Epithelial cell of proximal tubule (primary cell): ENCODE results near the gene PIBF1. TPM values are rescaled to one million over a fixed set of nuclear protein-coding genes. Genes with fewer than 3 reads are reported as not detected.

Experiments used
- DNase-seq: peaks from one replicate; pipeline ENCODE4 v3.0.0-alpha.2; 2011; ENCODE audit warnings: low read depth
- H3K4me3 ChIP-seq: 2 replicates; pipeline ENCODE4 v1.5.1; 2011; ENCODE audit warnings: low read depth, mild to moderate bottlenecking, low read length
- total RNA-seq: library from RNA; depleted of rRNA; stranded (reverse); fragments of >200 nt; gene quantifications from 2 replicates; pipeline ENCODE4 v1.2.3, GENCODE V29; 2015
- TF ChIP-seq, protein P1 (sequence below): conservative IDR thresholded peaks from 2 replicates; pipeline ENCODE4 v1.5.1; 2012; ENCODE audit warnings: low read depth, mild to moderate bottlenecking, low read length

The PIBF1 gene
- total RNA-seq, 1 donor from 2014 or later, result 13.1 TPM

- no peak overlapping the region for H3K4me3 ChIP-seq
- TF ChIP-seq, protein P1, sequence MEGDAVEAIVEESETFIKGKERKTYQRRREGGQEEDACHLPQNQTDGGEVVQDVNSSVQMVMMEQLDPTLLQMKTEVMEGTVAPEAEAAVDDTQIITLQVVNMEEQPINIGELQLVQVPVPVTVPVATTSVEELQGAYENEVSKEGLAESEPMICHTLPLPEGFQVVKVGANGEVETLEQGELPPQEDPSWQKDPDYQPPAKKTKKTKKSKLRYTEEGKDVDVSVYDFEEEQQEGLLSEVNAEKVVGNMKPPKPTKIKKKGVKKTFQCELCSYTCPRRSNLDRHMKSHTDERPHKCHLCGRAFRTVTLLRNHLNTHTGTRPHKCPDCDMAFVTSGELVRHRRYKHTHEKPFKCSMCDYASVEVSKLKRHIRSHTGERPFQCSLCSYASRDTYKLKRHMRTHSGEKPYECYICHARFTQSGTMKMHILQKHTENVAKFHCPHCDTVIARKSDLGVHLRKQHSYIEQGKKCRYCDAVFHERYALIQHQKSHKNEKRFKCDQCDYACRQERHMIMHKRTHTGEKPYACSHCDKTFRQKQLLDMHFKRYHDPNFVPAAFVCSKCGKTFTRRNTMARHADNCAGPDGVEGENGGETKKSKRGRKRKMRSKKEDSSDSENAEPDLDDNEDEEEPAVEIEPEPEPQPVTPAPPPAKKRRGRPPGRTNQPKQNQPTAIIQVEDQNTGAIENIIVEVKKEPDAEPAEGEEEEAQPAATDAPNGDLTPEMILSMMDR, result no peak
- no peak for DNase-seq
Measured at GRCh38 chr13:73001971-73002370, 220.0 kb downstream of the PIBF1 start.

DNA sequence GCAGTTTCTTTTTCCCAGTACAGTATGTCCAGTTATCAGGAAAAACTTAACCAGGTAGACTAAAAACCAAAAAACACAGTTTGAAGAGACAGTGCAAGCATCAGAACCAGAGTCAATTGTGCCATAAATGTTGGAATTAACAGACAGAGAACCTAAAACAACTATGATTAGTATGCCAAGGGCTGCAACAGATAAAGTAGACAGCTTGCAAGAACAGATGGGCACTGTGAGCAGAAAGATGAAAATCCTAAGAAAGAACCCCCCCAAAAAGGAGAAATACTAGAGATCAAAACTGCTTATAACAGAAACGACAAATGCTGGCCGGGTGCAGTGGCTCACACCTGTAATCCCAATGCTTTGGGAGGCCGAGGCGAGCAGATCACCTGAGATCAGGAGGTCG, 229.8 kb downstream of the PIBF1 start:
- DNase-seq, result no peak
- H3K4me3 ChIP-seq, result no peak overlapping the region
- TF ChIP-seq, protein P1, result no peak

- TF ChIP-seq, protein P1, result no peak
- no peak for DNase-seq
- H3K4me3 ChIP-seq, result no peak overlapping the region
Measured at GRCh38 chr13:73015805-73016204, 233.9 kb downstream of the PIBF1 start.

DNA sequence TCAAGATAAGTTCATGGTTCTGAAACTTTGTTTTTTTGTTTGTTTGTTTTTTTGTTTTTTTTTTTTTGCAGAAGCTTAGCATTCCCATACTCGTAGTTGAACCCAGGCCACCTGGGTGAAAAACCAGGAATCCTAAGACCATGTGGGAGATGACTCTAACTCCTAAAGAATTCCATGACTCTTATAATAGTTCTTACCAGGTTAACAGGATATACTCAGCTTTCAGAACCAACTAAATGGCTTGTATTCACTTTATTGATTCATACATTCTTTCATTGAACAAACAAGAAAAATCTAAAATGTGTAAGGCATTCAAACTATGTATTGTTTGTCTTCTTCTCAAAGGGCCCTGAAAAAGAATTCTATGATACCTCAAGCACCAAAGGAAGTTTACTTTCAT, 236.4 kb downstream of the PIBF1 start:
- TF ChIP-seq, protein P1, result no peak
- DNase-seq, result no peak
- H3K4me3 ChIP-seq, result no peak overlapping the region

- peak; percentile 61 for DNase-seq
- TF ChIP-seq, protein P1, result no peak
- no peak overlapping the region for H3K4me3 ChIP-seq
Measured at GRCh38 chr13:73025217-73026012, 243.5 kb downstream of the PIBF1 start.

DNA sequence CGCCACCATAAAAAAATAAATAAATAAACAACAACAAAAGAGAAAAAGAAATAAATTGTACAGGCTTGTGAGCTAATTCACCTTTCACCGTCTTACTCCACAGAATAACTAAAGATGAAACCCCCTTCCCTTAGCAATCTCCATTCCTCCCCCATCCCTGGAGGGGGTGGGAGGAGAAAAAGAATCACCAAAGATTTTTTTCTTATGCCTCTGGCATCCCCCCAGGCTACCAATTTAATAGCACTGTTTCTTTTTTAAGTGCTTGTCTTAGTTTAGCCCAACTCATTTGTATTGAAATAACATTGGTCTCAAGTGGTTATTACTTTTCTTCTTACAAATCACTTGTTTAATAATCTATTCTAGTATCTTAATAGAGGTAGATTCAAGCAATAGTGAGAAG, 253.0 kb downstream of the PIBF1 start:
- TF ChIP-seq, protein P1, result no peak
- DNase-seq, result no peak
- H3K4me3 ChIP-seq, result no peak overlapping the region

DNA sequence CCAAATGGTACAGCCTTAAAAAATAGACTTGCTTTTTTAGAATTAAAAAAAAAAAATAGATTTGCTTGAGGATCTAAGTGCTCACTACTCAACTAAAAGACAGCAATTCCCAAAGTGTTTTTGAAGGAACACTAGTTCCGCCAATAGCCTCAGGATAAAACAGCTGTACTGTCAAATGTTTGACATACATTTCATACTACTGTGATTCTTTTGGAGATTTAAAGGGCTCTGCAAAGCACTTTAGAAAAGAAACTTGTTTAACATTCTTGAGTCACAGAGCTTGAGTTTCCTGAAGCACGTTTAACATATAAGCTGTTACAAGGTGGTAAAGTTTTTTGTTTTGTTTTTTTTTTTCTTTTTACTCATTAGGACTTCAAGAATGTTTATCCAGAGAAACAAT, 253.7 kb downstream of the PIBF1 start:
- TF ChIP-seq, protein P1, result no peak
- no peak for DNase-seq
- H3K4me3 ChIP-seq, result no peak overlapping the region
